Mucosa of stomach (tissue), 1 donor: Measurements from ENCODE around the gene ELL2.

ENCODE experiments used
- H3K27me3 ChIP-seq: one replicate; pipeline ENCODE4 v1.7.0; 2013; ENCODE audit warnings: mild to moderate bottlenecking, low read length; ENCODE audit not compliant: control insufficient read depth, insufficient read depth
- H3K36me3 ChIP-seq: one replicate; pipeline ENCODE4 v1.7.0; 2013; ENCODE audit warnings: low read length; ENCODE audit not compliant: control insufficient read depth, insufficient read depth
- H3K4me1 ChIP-seq: one replicate; pipeline ENCODE4 v1.7.0; 2013; ENCODE audit warnings: mild to moderate bottlenecking, low read length; ENCODE audit not compliant: control insufficient read depth, insufficient read depth
- H3K4me3 ChIP-seq: one replicate; pipeline ENCODE4 v1.7.0; 2013; ENCODE audit warnings: low read length
- H3K9ac ChIP-seq: one replicate; pipeline ENCODE4 v1.7.0; 2013; ENCODE audit warnings: mild to moderate bottlenecking, low read length, moderate library complexity
- H3K9me3 ChIP-seq: one replicate; pipeline ENCODE4 v1.7.0; 2013; ENCODE audit warnings: mild to moderate bottlenecking, low read length, moderate library complexity; ENCODE audit not compliant: control insufficient read depth
- donor health status: Pancreatic carcinoma.

The ELL2 gene

DNA sequence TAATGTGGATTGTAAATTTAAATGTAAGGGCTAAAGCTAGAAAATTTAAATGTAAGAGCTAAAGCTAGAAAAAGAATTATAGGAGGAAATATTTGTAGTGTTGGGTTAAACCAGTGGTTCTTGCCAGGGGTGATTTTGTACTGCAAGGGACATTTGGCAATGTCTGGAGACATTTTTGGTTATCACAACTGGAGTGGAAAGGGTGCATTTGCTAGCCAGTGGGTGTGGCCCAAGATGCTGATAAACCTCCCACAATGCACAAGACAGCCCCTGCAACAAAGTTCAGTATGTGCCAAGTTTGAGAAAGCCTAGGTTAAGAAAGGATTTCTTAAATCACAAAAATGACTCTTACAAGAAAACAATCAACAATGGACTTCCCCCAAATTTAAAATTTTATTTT is 31.6 kb upstream of the ELL2 start:
- Histone ChIP-seq H3K4me3 (no peak overlapping the region), H3K4me1 (peaks cover 5% of the 10 kb centered on the region), H3K36me3 (no peaks in the 10 kb centered on the region), H3K9ac (no peak overlapping the region), H3K27me3 (no peaks in the 10 kb centered on the region), H3K9me3 (no peaks in the 10 kb centered on the region)

DNA sequence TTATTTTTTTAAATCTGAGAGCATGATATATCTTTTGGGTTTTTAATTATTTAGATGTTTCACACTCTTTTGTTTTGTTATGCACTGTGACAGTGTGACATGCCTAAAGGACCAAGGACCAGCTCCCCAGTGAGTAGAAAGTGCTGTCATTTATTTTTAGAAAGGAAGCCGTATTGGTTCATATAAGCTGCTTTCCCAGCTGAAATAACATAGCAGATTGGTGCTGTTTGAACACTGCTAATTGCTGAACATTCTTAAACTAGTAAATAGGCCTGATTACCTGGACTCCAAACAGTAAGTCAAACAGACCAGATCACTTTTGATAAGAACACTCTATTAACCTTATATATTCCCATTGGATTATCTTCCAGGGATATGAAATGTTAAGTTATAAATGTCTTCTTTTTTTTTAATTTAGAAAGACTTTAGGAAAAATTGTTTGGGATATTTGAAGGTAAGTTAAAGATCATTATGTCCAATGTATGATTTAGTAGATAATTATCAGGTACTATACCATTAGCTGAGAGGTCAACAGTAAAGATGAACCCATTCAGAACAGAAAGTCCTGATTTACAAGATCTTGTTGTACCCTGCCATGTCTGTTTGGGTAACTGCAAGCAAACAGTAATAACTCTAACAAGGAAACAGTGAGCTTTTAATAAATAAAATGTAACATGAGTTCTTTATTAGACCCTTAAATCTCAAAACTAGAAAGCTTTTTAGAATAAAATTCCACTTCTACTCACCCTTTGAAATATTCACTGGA is 27.8 kb upstream of the ELL2 start:
- Histone ChIP-seq H3K36me3 (no peaks in the 10 kb centered on the region), H3K4me3 (no peak overlapping the region), H3K9me3 (no peaks in the 10 kb centered on the region), H3K9ac (no peak overlapping the region), H3K27me3 (no peaks in the 10 kb centered on the region), H3K4me1 (peaks cover 9% of the 10 kb centered on the region)

- Histone ChIP-seq H3K9me3 (no peaks in the 10 kb centered on the region), H3K36me3 (no peaks in the 10 kb centered on the region), H3K4me3 (no peak overlapping the region), H3K27me3 (no peaks in the 10 kb centered on the region), H3K9ac (no peak overlapping the region), H3K4me1 (peaks cover 9% of the 10 kb centered on the region)
Measured at GRCh38 chr5:95988877-95989276, 27.2 kb upstream of the ELL2 start.

DNA sequence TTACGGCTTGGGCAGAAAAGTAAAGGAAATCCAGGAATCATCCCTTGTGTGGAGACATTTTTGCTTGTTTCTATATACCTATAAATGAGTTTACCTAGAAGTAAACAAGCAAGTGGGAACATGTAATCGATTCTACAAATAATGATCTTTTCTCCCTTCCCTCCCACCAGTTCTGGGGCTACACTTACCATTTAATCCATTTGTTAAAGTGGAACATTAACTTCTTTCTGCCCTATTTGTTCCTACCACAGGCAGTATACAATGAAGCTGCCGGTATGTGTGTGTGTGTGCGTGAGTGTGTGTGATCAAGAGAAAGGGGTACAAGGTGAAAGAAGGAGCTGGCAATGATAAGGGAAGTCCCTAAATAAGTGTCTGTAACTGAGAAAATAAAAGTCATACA is 26.4 kb upstream of the ELL2 start:
- Histone ChIP-seq H3K4me3 (no peak overlapping the region), H3K9ac (no peak overlapping the region), H3K27me3 (no peaks in the 10 kb centered on the region), H3K36me3 (no peaks in the 10 kb centered on the region), H3K9me3 (no peaks in the 10 kb centered on the region), H3K4me1 (peaks cover 9% of the 10 kb centered on the region)

DNA sequence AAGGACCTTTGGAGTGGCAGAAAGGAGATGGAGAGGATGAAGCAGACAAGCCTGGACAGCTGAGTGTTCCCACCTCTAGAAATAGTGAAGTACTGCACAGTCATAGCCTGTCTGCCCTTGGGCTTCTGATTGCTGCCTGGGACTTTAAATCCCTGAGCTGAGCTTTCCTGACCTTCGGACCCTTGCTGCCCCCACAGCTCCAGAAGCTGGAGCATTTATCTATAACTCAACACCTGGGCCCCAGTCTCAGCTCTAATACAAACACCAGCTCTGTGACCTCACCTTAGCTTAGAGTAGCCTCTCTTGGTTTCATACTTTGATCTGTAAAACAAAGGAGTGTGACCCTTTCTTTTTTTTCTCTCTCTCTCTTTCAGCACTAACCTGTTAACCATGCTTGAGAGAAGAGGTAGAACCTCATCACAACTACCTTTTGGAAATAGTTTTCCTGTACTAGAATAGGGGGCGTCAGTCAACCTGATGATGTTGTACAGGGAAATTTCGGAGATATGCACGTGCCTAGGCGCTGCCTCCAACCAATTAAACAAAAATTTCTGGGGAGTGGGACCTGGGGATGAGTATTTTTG is 25.4 kb upstream of the ELL2 start:
- no peaks in the 10 kb centered on the region for H3K27me3 ChIP-seq
- H3K9me3 ChIP-seq: no peaks in the 10 kb centered on the region
- no peak overlapping the region for H3K9ac ChIP-seq
- no peak overlapping the region for H3K4me3 ChIP-seq
- no peaks in the 10 kb centered on the region for H3K36me3 ChIP-seq
- H3K4me1 ChIP-seq: peaks cover 9% of the 10 kb centered on the region

GRCh38 chr5:95986001-95986400 is 24.4 kb upstream of the ELL2 start:
- no peak overlapping the region for H3K9ac ChIP-seq
- peaks cover 9% of the 10 kb centered on the region for H3K4me1 ChIP-seq
- no peaks in the 10 kb centered on the region for H3K27me3 ChIP-seq
- no peaks in the 10 kb centered on the region for H3K9me3 ChIP-seq
- H3K4me3 ChIP-seq: no peak overlapping the region
- H3K36me3 ChIP-seq: no peaks in the 10 kb centered on the region

GRCh38 chr5:95985249-95985648 is 23.6 kb upstream of the ELL2 start:
- Histone ChIP-seq H3K4me1 (peaks cover 9% of the 10 kb centered on the region), H3K9me3 (no peaks in the 10 kb centered on the region), H3K27me3 (no peaks in the 10 kb centered on the region), H3K36me3 (no peaks in the 10 kb centered on the region), H3K4me3 (no peak overlapping the region), H3K9ac (no peak overlapping the region)

- no peak overlapping the region for H3K4me3 ChIP-seq
- no peaks in the 10 kb centered on the region for H3K27me3 ChIP-seq
- peaks cover 9% of the 10 kb centered on the region for H3K4me1 ChIP-seq
Measured at GRCh38 chr5:95984287-95984938, 22.8 kb upstream of the ELL2 start.

DNA sequence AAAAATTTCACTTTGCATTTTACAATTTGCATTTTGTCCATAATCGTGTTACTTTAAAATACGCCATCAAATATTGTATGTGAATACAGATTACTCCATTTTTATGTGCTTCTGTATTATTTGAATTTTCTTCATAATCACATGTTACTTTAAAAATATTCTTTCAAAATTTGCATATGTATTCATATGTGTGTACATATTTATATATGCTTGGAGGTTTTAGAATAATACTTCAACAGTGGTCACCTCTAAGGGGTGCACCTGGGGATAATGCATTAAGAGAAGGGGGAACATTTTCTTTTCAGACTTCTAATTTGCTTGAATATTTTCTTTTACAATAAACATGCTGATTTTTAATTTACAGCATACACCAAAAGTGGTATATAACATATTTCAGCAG is 21.9 kb upstream of the ELL2 start:
- H3K9me3 ChIP-seq: no peaks in the 10 kb centered on the region
- H3K4me3 ChIP-seq: no peak overlapping the region
- H3K4me1 ChIP-seq: peaks cover 4% of the 10 kb centered on the region
- H3K9ac ChIP-seq: no peak overlapping the region
- H3K27me3 ChIP-seq: no peaks in the 10 kb centered on the region
- H3K36me3 ChIP-seq: no peaks in the 10 kb centered on the region

More at GRCh38 chr5:95984287-95984938, 22.8 kb upstream of the ELL2 start:
- Histone ChIP-seq H3K36me3 (no peaks in the 10 kb centered on the region), H3K9me3 (no peaks in the 10 kb centered on the region), H3K9ac (no peak overlapping the region)

DNA sequence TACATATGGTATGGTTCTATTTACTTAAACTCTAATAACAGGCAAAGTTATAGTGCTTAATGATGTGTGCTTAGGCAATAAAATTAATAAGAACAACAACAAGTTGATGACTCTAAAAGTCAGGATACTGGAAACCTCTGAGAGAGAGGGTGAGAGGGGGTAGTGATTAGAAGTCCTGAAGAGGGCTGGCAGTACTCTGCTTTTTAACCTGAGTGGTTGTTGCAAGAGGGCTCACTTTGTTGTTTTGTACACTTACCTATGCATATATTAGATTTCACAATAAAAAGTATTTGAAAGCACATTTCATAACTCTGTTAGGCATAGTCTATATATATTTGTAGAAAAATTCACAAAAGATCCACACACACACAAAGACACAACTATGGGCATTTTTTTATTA is 21.4 kb upstream of the ELL2 start:
- Histone ChIP-seq H3K9me3 (no peaks in the 10 kb centered on the region), H3K4me3 (no peak overlapping the region), H3K9ac (no peak overlapping the region), H3K4me1 (peaks cover 4% of the 10 kb centered on the region), H3K36me3 (no peaks in the 10 kb centered on the region), H3K27me3 (no peaks in the 10 kb centered on the region)

- H3K4me3 ChIP-seq: no peak overlapping the region
- no peaks in the 10 kb centered on the region for H3K9me3 ChIP-seq
- peaks cover 4% of the 10 kb centered on the region for H3K4me1 ChIP-seq
- no peaks in the 10 kb centered on the region for H3K36me3 ChIP-seq
- H3K27me3 ChIP-seq: no peaks in the 10 kb centered on the region
- H3K9ac ChIP-seq: no peak overlapping the region
Measured at GRCh38 chr5:95976606-95977005, 15.0 kb upstream of the ELL2 start.

DNA sequence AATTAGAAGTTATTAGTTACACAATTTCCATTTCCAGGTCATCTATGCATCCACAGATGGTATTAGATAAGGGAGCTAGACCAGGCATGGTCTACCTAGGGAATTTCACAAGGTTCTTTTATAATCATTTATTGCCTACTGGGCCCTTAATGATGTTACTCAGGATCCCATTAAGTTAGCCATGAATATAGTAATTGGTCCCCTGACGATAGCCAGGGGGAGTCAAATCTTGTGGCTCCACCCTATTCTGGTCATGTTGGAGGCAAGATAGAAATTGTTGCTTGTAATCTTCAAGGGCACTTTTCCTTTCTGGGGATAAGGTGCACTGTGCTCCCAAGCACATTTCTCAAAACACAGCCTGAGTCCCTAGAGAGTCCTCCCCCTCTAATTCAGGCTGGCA is 14.1 kb upstream of the ELL2 start:
- Histone ChIP-seq H3K9ac (no peak overlapping the region), H3K4me1 (peaks cover 4% of the 10 kb centered on the region), H3K4me3 (no peak overlapping the region), H3K27me3 (no peaks in the 10 kb centered on the region), H3K9me3 (no peaks in the 10 kb centered on the region), H3K36me3 (no peaks in the 10 kb centered on the region)
